ENCODE results near the gene FBXO28. TPM values are rescaled to one million over a fixed set of nuclear protein-coding genes. Genes with fewer than 3 reads are reported as not detected.

FBXO28 gene
- total and polyA plus RNA-seq, 3 donors from 2014 or later, result 23.7 to 43.7 (median 29.6) TPM

GRCh38 chr1:224084867-224085266 is 29.0 kb upstream of the FBXO28 start:
- H3K27ac ChIP-seq, result no peak overlapping the region
- no peak overlapping the region for H3K4me3 ChIP-seq
- TF ChIP-seq POLR2A (IDR thresholded peaks at IDR 0.05) (no peak), CTCF (IDR thresholded peaks at IDR 0.05) (no peak)
- H3K9me3 ChIP-seq, result no peaks in the 10 kb centered on the region
- intact Hi-C loops (cut with DNase I; ENCODE audit: low total_unique reads), result no loop called here
- 49 to 78% methylated on average over 4 of the region's 4 CpGs for WGBS, 2 donors
- no peaks in the 10 kb centered on the region for H3K27me3 ChIP-seq
- no peaks in the 10 kb centered on the region for H3K36me3 ChIP-seq (ENCODE audit: low read depth, missing control alignments)
- no peaks in the 10 kb centered on the region for H3K4me1 ChIP-seq
- DNase-seq, result no peak

GRCh38 chr1:224085421-224086108 is 28.3 kb upstream of the FBXO28 start:
- H3K36me3 ChIP-seq (ENCODE audit: low read depth, missing control alignments), result no peaks in the 10 kb centered on the region
- no peak overlapping the region for H3K4me3 ChIP-seq
- no peak for DNase-seq
- H3K27ac ChIP-seq, result no peak overlapping the region
- no peaks in the 10 kb centered on the region for H3K9me3 ChIP-seq
- WGBS, 2 donors, result 87 to 90% methylated on average over 4 of the region's 4 CpGs
- intact Hi-C loops (cut with DNase I; ENCODE audit: low total_unique reads), result no loop called here
- TF ChIP-seq POLR2A (IDR thresholded peaks at IDR 0.05) (no peak), CTCF (IDR thresholded peaks at IDR 0.05) (no peak)
- H3K4me1 ChIP-seq, result no peaks in the 10 kb centered on the region
- no peaks in the 10 kb centered on the region for H3K27me3 ChIP-seq

GRCh38 chr1:224087286-224087794 is 26.6 kb upstream of the FBXO28 start:
- intact Hi-C loops (cut with DNase I; ENCODE audit: low total_unique reads), result no loop called here

GRCh38 chr1:224089583-224089982 is 24.3 kb upstream of the FBXO28 start:
- Histone ChIP-seq H3K36me3 (ENCODE audit: low read depth, missing control alignments) (no peaks in the 10 kb centered on the region), H3K27me3 (no peaks in the 10 kb centered on the region), H3K4me1 (no peaks in the 10 kb centered on the region), H3K4me3 (no peak overlapping the region), H3K27ac (no peak overlapping the region), H3K9me3 (no peaks in the 10 kb centered on the region)
- DNase-seq, result no peak
- intact Hi-C loops (cut with DNase I; ENCODE audit: low total_unique reads), result no loop called here
- TF ChIP-seq POLR2A (IDR thresholded peaks at IDR 0.05), result no peak
- no peak for TF ChIP-seq CTCF (IDR thresholded peaks at IDR 0.05)
- 81 to 91% methylated on average over 3 of the region's 3 CpGs for WGBS, 2 donors

More at GRCh38 chr1:224087286-224087794, 26.6 kb upstream of the FBXO28 start:
- Histone ChIP-seq H3K27me3 (no peaks in the 10 kb centered on the region), H3K27ac (no peak overlapping the region), H3K36me3 (ENCODE audit: low read depth, missing control alignments) (no peaks in the 10 kb centered on the region), H3K4me1 (no peaks in the 10 kb centered on the region), H3K4me3 (no peak overlapping the region), H3K9me3 (no peaks in the 10 kb centered on the region)
- DNase-seq, result no peak
- TF ChIP-seq POLR2A (IDR thresholded peaks at IDR 0.05) (no peak), CTCF (IDR thresholded peaks at IDR 0.05) (no peak)
- 75 to 77% methylated on average over 2 of the region's 2 CpGs for WGBS, 2 donors

GRCh38 chr1:224090116-224090515 is 23.8 kb upstream of the FBXO28 start:
- DNase-seq, result no peak
- 85 to 90% methylated on average over 5 of the region's 5 CpGs for WGBS, 2 donors
- no peak overlapping the region for H3K27ac ChIP-seq
- no peak for TF ChIP-seq CTCF (IDR thresholded peaks at IDR 0.05)
- no peak for TF ChIP-seq POLR2A (IDR thresholded peaks at IDR 0.05)
- no peak overlapping the region for H3K4me3 ChIP-seq
- H3K27me3 ChIP-seq, result no peaks in the 10 kb centered on the region
- no peaks in the 10 kb centered on the region for H3K36me3 ChIP-seq (ENCODE audit: low read depth, missing control alignments)
- H3K9me3 ChIP-seq, result no peaks in the 10 kb centered on the region
- intact Hi-C loops (cut with DNase I; ENCODE audit: low total_unique reads), result no loop called here
- H3K4me1 ChIP-seq, result no peaks in the 10 kb centered on the region
